Glomerular endothelial cell (primary cell): Measurements from ENCODE around the gene RAD21L1. TPM values are rescaled to one million over a fixed set of nuclear protein-coding genes. Genes with fewer than 3 reads are reported as not detected.

ENCODE experiments used
- DNase-seq: peaks from one replicate; pipeline ENCODE4 v3.0.0-alpha.2; 2011; ENCODE audit warnings: low read depth, low spot score; ENCODE audit errors: extremely low read depth
- total RNA-seq: library from RNA; depleted of rRNA; stranded (reverse); fragments of >200 nt; gene quantifications from 2 replicates; pipeline ENCODE4 v1.2.3, GENCODE V29; 2015

RAD21L1 gene
- not detected in 2 replicates for total RNA-seq

- DNase-seq: no peak
Measured at GRCh38 chr20:1225783-1226654, at the start of gene RAD21L1. Gene RAD21L1 (plus strand): TSS chr20:1226044. CDS start chr20:1228454, 2,410 bp downstream.

DNA sequence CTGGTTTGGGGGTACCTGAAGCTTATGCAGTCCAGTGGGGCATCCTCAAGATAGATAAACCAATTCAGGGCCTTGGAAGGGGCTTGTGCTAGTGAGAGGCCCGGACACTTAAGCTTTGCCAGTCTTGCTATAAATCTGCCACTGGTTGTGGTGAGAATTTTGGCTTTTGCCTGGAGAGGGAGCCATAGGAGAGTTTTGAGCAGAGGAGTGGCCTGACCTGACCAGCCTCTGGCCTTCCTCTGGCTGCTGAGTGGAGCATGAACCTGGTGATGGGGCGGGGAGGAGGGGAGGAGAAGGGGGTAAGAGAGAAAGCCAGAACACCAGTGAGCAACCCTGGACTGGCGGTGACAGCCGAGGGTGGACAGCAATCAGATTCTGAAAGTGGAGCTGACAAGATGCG lies 48.2 kb upstream of the RAD21L1 start:
- DNase-seq: no peak

GRCh38 chr20:1178103-1178502 lies 47.7 kb upstream of the RAD21L1 start:
- no peak for DNase-seq

DNA sequence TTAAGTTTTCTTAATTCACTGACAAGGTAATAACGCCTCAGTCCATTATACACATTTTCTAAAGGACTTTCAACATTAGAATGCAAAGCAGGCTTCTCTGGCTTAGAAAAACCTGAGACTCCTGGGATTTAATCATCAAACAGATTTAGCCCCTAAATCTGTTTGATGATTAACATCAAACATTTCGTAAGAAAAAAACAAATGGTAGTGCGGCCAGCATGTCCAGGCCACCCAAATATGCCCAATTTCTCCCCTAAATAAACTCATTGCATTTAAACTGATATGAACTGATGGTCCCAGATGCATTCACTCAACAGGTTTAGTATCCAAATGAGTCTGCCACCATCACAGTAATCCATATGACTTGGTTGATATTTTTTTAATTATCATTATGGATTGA lies 47.2 kb upstream of the RAD21L1 start:
- DNase-seq: no peak

- DNase-seq: no peak
Measured at GRCh38 chr20:1180949-1181348, 44.9 kb upstream of the RAD21L1 start.

DNA sequence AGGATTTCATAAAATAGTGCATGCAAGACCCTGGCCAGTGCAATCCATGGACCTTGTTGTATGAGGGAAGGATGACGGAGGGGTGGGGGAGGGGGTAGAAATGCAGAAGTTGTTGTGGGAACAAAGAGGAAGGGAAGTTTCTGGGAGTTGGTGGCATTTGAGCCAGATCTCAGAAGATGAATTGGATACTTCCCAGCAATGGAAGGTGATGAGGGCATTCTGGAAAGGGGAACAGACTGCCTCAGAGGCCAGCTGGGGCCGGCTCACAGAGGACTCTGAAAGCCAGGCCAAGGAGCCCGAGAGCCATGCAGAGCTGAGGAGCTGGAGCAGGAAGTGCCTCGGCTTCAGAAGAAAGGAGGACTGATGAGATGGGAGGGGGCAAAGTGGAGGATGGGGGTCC lies 43.7 kb upstream of the RAD21L1 start:
- DNase-seq: no peak

GRCh38 chr20:1183153-1183552 lies 42.7 kb upstream of the RAD21L1 start:
- DNase-seq: no peak

GRCh38 chr20:1184260-1184637 lies 41.6 kb upstream of the RAD21L1 start:
- no peak for DNase-seq

DNA sequence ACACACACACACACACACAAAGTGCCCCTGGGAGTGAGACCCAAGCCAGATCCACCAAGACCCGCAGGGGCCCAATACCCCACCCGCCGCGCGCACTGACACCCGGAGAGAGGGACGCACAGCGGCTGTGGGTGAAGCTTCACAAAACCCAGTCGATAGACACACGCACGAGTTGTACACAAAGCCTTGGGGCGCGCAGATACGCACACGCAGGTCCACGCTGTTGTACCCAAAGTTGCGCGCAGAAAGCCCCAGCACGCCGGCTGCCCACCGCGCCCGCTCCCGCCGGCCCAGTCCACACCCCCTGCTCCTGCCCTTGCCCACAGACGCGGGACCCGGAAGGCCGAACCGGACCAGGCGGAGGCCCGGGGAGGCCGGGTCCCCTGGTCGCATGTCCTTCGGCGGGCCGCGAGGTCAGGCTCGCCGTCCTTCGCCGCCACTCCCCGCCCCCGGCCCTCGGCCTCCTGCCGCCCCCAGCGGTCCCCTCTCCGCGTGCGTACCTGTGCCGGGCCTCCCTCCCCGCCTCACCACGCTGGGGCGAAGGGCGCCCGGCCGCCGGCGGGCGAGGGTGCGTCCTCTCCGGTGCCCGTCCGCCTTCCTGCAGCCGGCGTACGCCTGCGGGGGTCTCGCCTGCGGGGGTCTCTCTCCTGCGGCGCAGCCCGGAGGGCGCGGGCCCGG lies 41.1 kb upstream of the RAD21L1 start, which contains the start of gene TMEM74B:
TSS of gene TMEM74B (minus strand) at position 344 of the 678 bp plus-strand sequence. CDS start 1,180 bp downstream, outside the sequence.
- no peak for DNase-seq

GRCh38 chr20:1185316-1185741 lies 40.5 kb upstream of the RAD21L1 start:
- no peak for DNase-seq

DNA sequence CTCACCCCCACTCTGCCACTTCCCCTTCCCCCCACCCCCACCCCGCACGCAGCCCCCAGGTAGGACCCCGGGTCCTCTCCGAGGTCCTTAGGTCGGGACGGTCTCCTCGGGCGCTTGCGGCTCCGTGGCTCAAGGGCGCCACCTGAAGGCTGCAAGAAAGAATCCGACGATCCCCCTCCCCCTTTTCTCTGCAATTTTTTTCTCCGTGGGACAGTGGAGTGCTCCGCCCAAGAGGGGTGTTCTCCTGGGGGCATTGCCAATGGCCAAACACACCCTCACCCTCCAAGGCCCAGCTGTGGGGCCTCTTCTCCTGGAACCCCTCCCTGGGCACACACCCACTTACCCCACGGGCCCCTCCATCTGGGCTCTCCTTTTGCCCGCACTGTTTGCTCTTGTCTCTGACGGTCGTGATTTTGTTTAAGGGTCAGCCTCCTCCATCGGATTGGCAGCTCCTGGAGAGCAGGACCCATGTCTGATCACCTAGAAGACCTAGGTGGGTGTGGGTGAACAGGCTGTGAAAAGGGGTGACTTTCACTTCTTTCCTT lies 40.0 kb upstream of the RAD21L1 start:
- DNase-seq: no peak

DNA sequence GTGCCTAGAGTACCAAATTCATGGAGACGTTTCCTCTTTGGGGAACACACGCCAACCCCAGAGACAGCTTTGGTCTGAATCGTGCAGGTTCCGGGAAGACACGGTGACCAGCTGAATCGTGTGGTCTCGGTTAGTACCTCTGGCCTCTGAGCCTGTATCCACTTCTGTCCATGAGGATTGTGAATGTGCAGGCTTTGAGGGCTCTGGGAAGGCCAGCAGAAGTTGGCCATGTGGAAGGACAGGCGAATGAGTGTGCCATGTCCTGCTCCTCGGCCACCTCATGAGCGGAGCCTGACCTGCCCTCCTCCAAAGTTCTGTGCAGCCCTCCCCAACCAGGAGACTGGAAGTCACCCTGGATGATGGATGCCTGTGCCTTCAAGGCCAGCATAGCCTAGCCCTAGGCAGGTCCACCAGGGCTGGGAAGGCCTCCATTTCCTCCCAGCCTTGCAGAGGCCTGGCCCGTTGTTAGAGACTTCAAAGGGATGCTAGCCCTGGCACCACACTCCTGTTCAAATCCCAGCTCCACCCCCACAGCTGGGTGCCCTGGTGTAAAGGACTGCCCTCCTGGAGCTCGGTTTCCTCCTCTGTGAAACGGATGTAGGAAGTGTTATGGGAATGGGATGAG lies 39.4 kb upstream of the RAD21L1 start:
- DNase-seq: no peak

- DNase-seq: no peak
Measured at GRCh38 chr20:1187605-1188171, 38.2 kb upstream of the RAD21L1 start.

DNA sequence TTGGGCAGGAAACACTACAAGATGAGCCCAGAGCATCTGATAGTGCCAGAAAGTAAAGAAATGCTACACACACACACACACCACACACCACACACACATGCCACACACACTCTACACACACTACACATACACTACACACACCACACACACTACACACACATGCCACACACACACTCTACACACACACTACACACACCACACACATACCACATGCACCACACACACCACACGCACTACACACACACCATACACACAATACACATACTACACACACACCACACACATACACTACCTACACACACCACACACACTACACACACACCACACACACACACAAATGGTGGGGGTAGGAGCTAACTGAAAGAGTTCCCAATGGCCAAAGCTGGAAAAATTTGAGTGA lies 37.5 kb upstream of the RAD21L1 start:
- DNase-seq: no peak

- DNase-seq: no peak
Measured at GRCh38 chr20:1189827-1190226, 36.0 kb upstream of the RAD21L1 start.

- no peak for DNase-seq
Measured at GRCh38 chr20:1190847-1191246, 35.0 kb upstream of the RAD21L1 start.

GRCh38 chr20:1191299-1191698 lies 34.5 kb upstream of the RAD21L1 start:
- no peak for DNase-seq

DNA sequence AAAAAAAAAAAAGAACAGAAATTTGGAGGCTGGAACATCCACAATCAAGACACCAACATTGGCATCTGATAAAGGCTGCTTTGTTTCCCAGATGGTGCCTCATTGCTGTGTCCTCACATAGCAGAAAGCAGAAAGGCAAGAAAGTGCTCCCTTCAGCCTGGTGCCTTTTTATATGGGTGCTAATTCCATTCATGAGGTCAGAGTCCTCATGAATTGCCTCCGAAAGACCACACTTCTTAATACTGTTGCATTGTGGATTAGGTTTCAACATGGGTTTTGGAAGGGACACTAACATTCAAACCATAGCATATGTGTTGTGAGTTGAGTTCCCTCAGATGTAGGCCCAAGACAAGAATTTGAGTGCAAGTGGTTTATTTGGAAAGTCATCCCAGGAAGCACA lies 30.6 kb upstream of the RAD21L1 start:
- no peak for DNase-seq

DNA sequence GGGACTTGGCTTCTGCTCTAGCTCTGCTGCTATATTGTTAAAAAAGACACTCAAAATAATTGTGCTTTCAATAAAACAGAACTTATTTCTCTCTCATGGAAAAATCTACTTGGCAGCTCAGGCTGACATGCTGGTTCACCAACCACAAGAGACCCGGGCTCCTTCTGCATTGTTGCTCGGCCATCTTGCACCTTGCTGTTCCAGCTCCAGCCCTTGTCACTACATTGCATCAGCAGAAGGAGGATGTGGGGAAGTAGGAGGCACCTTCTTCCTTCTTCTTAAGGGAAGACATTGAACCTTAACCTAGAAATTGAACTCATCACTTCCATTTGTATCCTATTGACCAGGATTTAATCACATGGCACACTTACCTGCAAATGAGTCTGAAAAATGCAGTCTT lies 29.2 kb upstream of the RAD21L1 start:
- DNase-seq: no peak

GRCh38 chr20:1197801-1198200 lies 28.0 kb upstream of the RAD21L1 start:
- no peak for DNase-seq

DNA sequence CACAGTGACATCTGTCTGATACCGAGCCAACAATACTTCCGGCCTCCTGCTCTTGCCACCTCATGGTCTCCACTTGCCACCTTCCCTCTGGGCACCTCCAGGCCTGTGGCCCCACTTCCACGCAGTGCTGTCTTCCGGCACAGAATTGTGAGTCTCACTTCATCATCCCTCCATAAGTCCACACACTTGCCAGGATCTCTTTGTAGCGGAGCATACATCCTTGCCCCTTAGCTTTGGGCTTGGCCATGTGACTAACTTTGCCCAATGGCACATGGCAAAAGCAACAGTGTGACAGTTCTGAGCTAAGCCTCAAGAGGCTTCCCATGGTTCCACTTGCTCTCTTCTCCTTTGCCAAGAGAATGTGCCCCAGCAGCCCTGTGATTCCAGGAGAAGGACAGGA lies 27.1 kb upstream of the RAD21L1 start:
- no peak for DNase-seq
